Measurements from ENCODE around the gene GOLGA6B. TPM values are rescaled to one million over a fixed set of nuclear protein-coding genes. Genes with fewer than 3 reads are reported as not detected.

GOLGA6B gene
- total and polyA plus RNA-seq, 2 of the 13 experiments (the other 11 are each of a cell fraction or from before 2014, with no cell fraction given) = 0.04 TPM; not detected in 1

DNA sequence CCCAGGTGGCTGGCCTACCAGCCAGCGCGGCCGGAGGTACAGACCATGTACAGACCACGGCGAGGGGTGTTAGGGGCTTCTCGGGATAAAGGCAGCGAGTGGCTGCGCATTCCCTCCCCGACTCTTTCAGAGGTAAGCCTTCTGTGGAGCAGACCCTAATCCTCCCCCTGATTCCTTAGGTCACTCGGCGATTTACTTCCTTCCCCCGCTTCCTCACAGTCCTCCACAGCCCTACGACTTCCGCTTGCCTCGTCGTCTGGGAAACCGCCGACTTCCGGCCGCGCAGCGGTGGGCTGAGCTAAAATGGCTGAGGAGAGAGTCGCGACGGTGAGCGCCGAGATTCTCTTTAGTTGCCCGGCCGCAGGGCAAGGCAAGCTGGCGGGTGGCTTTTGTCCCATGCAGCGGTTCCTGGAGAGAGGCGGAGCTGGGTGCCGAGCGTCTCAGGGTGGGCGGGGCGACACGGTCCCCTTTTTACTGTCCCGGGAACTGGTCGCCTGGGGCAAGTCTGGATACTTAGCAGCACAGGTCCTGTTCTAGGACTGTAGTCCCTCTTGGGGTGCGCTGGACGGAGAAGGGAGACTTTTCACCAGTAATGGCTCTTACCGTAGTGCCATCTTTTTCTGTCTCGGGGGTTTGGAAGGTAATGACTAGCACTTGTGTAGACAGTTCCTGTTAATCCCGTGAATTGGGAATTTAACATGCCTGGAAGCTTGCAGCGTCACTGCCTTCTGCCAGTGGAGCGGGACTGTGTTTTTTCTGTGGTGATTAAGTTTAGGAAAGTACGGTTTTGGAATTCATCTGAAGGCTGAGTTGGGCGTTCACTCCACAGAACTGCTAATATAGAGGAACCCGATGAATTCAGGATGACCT, 31.7 kb downstream of the GOLGA6B start, which contains the start of the genes BBS4 and HIGD2B (continued):
- 0 out of 2 replicates have a peak, but pooled peaks have one; percentile 13 for TF ChIP-seq SIX1 (CRISPR knock-in tag; IDR thresholded peaks at IDR 0.05; ENCODE audit: borderline replicate concordance)
- no peak for TF ChIP-seq LBX2 (CRISPR knock-in tag; IDR thresholded peaks at IDR 0.05; ENCODE audit: borderline replicate concordance)
- TF ChIP-seq HINFP (CRISPR knock-in tag; IDR thresholded peaks at IDR 0.05; ENCODE audit: low read depth) = peak; percentile 13; the same call in 1 of the 2 replicates
- TF ChIP-seq CCDC6 (CRISPR knock-in tag; IDR thresholded peaks at IDR 0.05) = 0 out of 2 replicates have a peak, but pooled peaks have one; percentile 27
- TF ChIP-seq CENPX (CRISPR knock-in tag; IDR thresholded peaks at IDR 0.05) = no peak
- no peak for TF ChIP-seq ZNF772 (CRISPR knock-in tag; IDR thresholded peaks at IDR 0.05)
- TF ChIP-seq ZMYM4 (CRISPR knock-in tag; IDR thresholded peaks at IDR 0.05) = peak; percentile 48; the same call in 1 of the 2 replicates
- TF ChIP-seq, protein P1, sequence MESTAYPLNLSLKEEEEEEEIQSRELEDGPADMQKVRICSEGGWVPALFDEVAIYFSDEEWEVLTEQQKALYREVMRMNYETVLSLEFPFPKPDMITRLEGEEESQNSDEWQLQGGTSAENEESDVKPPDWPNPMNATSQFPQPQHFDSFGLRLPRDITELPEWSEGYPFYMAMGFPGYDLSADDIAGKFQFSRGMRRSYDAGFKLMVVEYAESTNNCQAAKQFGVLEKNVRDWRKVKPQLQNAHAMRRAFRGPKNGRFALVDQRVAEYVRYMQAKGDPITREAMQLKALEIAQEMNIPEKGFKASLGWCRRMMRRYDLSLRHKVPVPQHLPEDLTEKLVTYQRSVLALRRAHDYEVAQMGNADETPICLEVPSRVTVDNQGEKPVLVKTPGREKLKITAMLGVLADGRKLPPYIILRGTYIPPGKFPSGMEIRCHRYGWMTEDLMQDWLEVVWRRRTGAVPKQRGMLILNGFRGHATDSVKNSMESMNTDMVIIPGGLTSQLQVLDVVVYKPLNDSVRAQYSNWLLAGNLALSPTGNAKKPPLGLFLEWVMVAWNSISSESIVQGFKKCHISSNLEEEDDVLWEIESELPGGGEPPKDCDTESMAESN (CRISPR knock-in tag; conservative IDR thresholded peaks at IDR 0.05) = peak; percentile 59; the same call in 1 of the 2 replicates
- no peak for TF ChIP-seq ZNF124 (CRISPR knock-in tag; IDR thresholded peaks at IDR 0.05)
- peak; percentile 35 for TF ChIP-seq CREB1 (IDR thresholded peaks at IDR 0.05)
- TF ChIP-seq CREB1 (CRISPR knock-in tag; IDR thresholded peaks at IDR 0.05) = peak; percentile 75
- 0 out of 2 replicates have a peak, but pooled peaks have one; percentile 71 for TF ChIP-seq ZFP82 (CRISPR knock-in tag; IDR thresholded peaks at IDR 0.05; ENCODE audit: borderline replicate concordance)
- TF ChIP-seq ZNF615 (CRISPR knock-in tag; IDR thresholded peaks at IDR 0.05; ENCODE audit: borderline replicate concordance) = no peak
- TF ChIP-seq ASH2L (IDR thresholded peaks at IDR 0.05; ENCODE audit: insufficient read length, low read depth, low read length) = peak; percentile 54
- TF ChIP-seq ZNF629 (CRISPR knock-in tag; conservative IDR thresholded peaks at IDR 0.05) = no peak
- TF ChIP-seq THRA (CRISPR knock-in tag; IDR thresholded peaks at IDR 0.05; ENCODE audit: borderline replicate concordance) = no peak
- TF ChIP-seq, protein P2, sequence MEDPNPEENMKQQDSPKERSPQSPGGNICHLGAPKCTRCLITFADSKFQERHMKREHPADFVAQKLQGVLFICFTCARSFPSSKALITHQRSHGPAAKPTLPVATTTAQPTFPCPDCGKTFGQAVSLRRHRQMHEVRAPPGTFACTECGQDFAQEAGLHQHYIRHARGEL (CRISPR knock-in tag; IDR thresholded peaks at IDR 0.05) = no peak
- 0 out of 2 replicates have a peak, but pooled peaks have one; percentile 24 for TF ChIP-seq THAP8 (CRISPR knock-in tag; IDR thresholded peaks at IDR 0.05; ENCODE audit: borderline replicate concordance)
- TF ChIP-seq ZNF724P (CRISPR knock-in tag; IDR thresholded peaks at IDR 0.05; ENCODE audit: borderline replicate concordance) = peak; percentile 43; the same call in 1 of the 2 replicates
- TF ChIP-seq HMGA1 (CRISPR knock-in tag; conservative IDR thresholded peaks at IDR 0.05) = no peak

Data from HepG2 (cell line).